ENCODE measurements around the gene NTRK3. TPM values are rescaled to one million over a fixed set of nuclear protein-coding genes. Genes with fewer than 3 reads are reported as not detected.

Gene NTRK3
- total and polyA plus RNA-seq, 3 donors from 2014 or later: 10.7 to 40.6 (median 24.6) TPM

GRCh38 chr15:87930457-87930856 lies 326.1 kb downstream of the NTRK3 start:
- no peak for DNase-seq
- Histone ChIP-seq H3K4me1 (no peaks in the 10 kb centered on the region), H3K4me3 (no peak overlapping the region), H3K9me3 (no peaks in the 10 kb centered on the region), H3K27me3 (no peaks in the 10 kb centered on the region), H3K36me3 (ENCODE audit: low read depth, missing control alignments) (no peaks in the 10 kb centered on the region), H3K27ac (no peak overlapping the region)
- WGBS, 2 donors: 81 to 84% methylated on average over 4 to 5 of the region's 5 CpGs
- intact Hi-C loops (cut with DNase I; ENCODE audit: low total_unique reads): no loop called here
- TF ChIP-seq POLR2A (IDR thresholded peaks at IDR 0.05) (no peak), CTCF (IDR thresholded peaks at IDR 0.05) (no peak)

GRCh38 chr15:87929841-87930240 lies 326.7 kb downstream of the NTRK3 start:
- Histone ChIP-seq H3K4me3 (no peak overlapping the region), H3K9me3 (no peaks in the 10 kb centered on the region), H3K36me3 (ENCODE audit: low read depth, missing control alignments) (no peaks in the 10 kb centered on the region), H3K27me3 (no peaks in the 10 kb centered on the region), H3K4me1 (no peaks in the 10 kb centered on the region), H3K27ac (no peak overlapping the region)
- 92 to 96% methylated on average over 2 of the region's 2 CpGs for WGBS, 2 donors
- intact Hi-C loops (cut with DNase I; ENCODE audit: low total_unique reads): no loop called here
- TF ChIP-seq CTCF (IDR thresholded peaks at IDR 0.05) (no peak), POLR2A (IDR thresholded peaks at IDR 0.05) (no peak)
- DNase-seq: no peak

- WGBS, 2 donors: 44% methylated on average over 1 of the region's 1 CpG
Measured at GRCh38 chr15:87924433-87924832, 332.1 kb downstream of the NTRK3 start.

GRCh38 chr15:87919064-87919463 lies 337.5 kb downstream of the NTRK3 start:
- intact Hi-C loops (cut with DNase I; ENCODE audit: low total_unique reads): no loop called here
- WGBS, 2 donors: 84 to 95% methylated on average over 3 of the region's 3 CpGs
- no peak for DNase-seq
- no peak overlapping the region for H3K4me3 ChIP-seq
- H3K36me3 ChIP-seq (ENCODE audit: low read depth, missing control alignments): no peaks in the 10 kb centered on the region
- TF ChIP-seq POLR2A (IDR thresholded peaks at IDR 0.05) (no peak), CTCF (IDR thresholded peaks at IDR 0.05) (no peak)
- no peaks in the 10 kb centered on the region for H3K4me1 ChIP-seq
- no peaks in the 10 kb centered on the region for H3K27me3 ChIP-seq
- no peak overlapping the region for H3K27ac ChIP-seq
- H3K9me3 ChIP-seq: no peaks in the 10 kb centered on the region

More at GRCh38 chr15:87924433-87924832, 332.1 kb downstream of the NTRK3 start:
- Histone ChIP-seq H3K4me1 (no peaks in the 10 kb centered on the region), H3K36me3 (ENCODE audit: low read depth, missing control alignments) (no peaks in the 10 kb centered on the region), H3K27ac (no peak overlapping the region), H3K4me3 (no peak overlapping the region), H3K27me3 (no peaks in the 10 kb centered on the region), H3K9me3 (no peaks in the 10 kb centered on the region)
- no peak for DNase-seq
- TF ChIP-seq POLR2A (IDR thresholded peaks at IDR 0.05) (no peak), CTCF (IDR thresholded peaks at IDR 0.05) (no peak)
- intact Hi-C loops (cut with DNase I; ENCODE audit: low total_unique reads): no loop called here

GRCh38 chr15:87917480-87917879 lies 339.1 kb downstream of the NTRK3 start:
- no peak overlapping the region for H3K4me3 ChIP-seq
- H3K9me3 ChIP-seq: no peaks in the 10 kb centered on the region
- H3K4me1 ChIP-seq: no peaks in the 10 kb centered on the region
- H3K27ac ChIP-seq: no peak overlapping the region
- intact Hi-C loops (cut with DNase I; ENCODE audit: low total_unique reads): no loop called here
- no peaks in the 10 kb centered on the region for H3K36me3 ChIP-seq (ENCODE audit: low read depth, missing control alignments)
- no peaks in the 10 kb centered on the region for H3K27me3 ChIP-seq
- no peak for DNase-seq
- no peak for TF ChIP-seq POLR2A (IDR thresholded peaks at IDR 0.05)
- TF ChIP-seq CTCF (IDR thresholded peaks at IDR 0.05): no peak
- WGBS, 2 donors: 64 to 75% methylated on average over 2 of the region's 2 CpGs

All from testis (tissue), 3 donors.